PFSK-1 (cell line): ENCODE results near the gene ABCF2.

ENCODE experiments used
- POLR2AphosphoS5 ChIP-seq: IDR thresholded peaks from 2 replicates; pipeline ENCODE4 v1.6.1; 2012; ENCODE audit warnings: low read depth, mild to moderate bottlenecking, control low read depth, low read length, moderate library complexity
- REST ChIP-seq, 2 experiments: IDR thresholded peaks; 2 replicates each; pipeline versions ENCODE4 v1.6.1 to v1.8.0; 2011 to 2012; ENCODE audit warnings: low read depth in 2 of 2, low read length in 2 of 2, control low read depth in 1 of 2, inconsistent platforms in 1 of 2, mild to moderate bottlenecking in 1 of 2, moderate library complexity in 1 of 2; ENCODE audit not compliant: insufficient read depth in 1 of 2
- SIN3A ChIP-seq: IDR thresholded peaks from 2 replicates; pipeline ENCODE4 v1.6.1; 2012; ENCODE audit warnings: mild to moderate bottlenecking, low read length, moderate library complexity, borderline replicate concordance; ENCODE audit not compliant: insufficient read depth
- TAF1 ChIP-seq: IDR thresholded peaks from 2 replicates; pipeline ENCODE4 v1.6.1; 2012; ENCODE audit warnings: low read length, control low read depth, borderline replicate concordance; ENCODE audit not compliant: insufficient read depth

GRCh38 chr7:151178831-151179230 lies 48.2 kb downstream of the ABCF2 start:
- TF ChIP-seq REST (IDR thresholded peaks at IDR 0.05; ENCODE audit: insufficient read depth in 1 of 2, low read depth in 2 of 2, low read length in 2 of 2) (no peak), POLR2AphosphoS5 (no peak), TAF1 (no peak), SIN3A (no peak)
